Stimulated activated CD8-positive, alpha-beta memory T cell treated with anti-CD3 and anti-CD28 coated beads, Interleukin-4, amount 100 ng/mL, for 24 hours (primary cell): ENCODE data around the gene MGLL.

Experiments
- DNase-seq: peaks from one replicate; pipeline ENCODE4 v3.0.0-alpha.2; 2020; ENCODE audit warnings: low read depth

The MGLL gene

GRCh38 chr3:127789051-127789450 lies 33.3 kb downstream of the MGLL start:
- no peak for DNase-seq

DNA sequence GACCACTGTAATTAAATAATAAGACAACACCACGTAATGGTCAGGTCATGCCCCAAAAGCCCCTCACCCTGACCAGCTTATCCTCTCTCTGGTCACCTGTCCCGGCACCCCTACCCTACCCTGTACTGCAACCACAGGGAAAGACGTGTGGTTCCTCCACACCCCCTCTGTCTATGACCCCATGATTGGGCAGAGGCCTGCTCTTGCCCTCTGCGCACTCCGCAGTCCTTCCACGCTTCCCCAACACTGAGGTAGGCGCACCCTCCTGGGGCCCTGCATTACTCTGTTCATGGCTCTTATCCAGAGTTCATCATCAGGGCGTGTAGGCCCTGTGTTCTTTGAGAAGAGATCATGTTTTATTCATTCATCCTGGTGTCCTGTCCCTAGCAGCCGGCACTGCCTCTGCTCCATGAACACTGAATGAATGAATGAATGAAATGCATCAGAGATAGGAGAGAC lies 33.8 kb downstream of the MGLL start:
- DNase-seq: no peak

DNA sequence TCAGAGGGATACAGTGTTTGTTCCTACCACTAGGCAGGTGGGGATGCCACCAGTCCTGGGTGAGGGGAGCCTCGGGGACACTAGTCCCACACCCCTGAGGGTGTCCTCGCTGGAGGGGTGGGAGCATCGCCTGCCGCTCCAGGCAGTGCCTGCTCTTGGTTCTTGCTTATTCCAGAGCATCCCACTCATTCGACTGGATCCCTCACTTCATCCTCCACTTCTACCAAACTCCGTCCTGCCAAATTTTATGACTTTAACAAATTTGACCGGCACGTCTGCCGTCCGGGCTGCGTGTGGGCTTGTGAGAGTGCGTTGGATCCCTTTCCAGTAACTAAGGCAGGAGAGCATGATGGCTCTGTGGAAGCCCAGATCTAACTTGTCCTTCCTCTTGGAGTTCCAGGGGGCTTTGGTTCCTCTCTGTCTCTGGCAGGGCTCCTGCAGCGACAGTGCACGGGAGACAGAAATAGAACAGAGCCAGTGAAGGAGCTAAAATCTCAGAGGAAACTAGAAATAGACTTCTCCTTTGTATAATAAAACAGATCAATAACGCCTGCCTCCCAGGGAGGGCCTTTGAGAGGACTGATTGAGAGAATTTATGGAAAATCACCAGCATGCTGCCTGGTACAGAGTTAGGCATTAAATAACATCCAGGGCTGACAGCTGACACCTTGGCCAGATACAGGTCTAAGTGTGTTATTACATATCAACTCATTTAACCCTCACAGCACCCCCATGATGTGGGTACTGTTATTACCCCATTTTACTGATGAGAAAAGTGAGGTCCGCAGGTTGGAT lies 34.5 kb downstream of the MGLL start:
- DNase-seq: no peak

GRCh38 chr3:127787071-127787490 lies 35.2 kb downstream of the MGLL start:
- DNase-seq: no peak

DNA sequence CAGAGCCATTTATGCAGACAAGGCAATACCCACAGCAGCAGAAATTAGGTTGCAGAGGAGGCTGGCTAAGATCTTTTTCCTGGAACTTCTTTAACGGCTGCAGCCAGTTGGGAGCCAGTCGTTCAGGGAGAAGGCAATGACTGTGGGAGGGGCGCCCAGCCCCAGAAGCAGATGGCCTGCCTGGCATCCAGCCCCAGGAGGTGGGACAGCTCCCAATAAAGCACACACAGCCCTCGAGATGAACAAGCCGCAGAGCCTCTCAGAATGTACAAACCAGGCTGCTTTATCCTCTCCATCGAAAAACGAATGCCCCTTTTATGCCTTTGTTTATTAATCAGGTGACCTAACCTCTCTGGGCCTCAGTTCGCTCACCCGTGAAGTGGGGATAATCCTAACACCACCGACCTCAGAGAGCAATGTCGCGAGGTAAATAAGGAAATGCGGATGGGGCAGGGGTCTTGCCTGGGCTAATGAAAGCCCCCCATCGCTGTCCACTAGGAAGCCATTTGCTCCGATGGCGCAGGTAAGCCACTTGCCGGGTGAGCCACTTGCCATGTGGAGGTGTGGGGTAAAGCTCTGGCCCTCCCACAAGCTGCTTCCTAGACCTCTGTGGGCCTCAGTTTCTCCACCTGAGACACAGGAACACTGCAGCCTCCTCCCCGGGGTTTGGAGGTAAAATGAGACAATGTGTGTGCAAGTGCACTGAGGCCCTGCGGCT lies 35.8 kb downstream of the MGLL start:
- DNase-seq: no peak

- no peak for DNase-seq
Observed at GRCh38 chr3:127785711-127786265, 36.5 kb downstream of the MGLL start.

- no peak for DNase-seq
Observed at GRCh38 chr3:127784865-127785710, 37.2 kb downstream of the MGLL start.

DNA sequence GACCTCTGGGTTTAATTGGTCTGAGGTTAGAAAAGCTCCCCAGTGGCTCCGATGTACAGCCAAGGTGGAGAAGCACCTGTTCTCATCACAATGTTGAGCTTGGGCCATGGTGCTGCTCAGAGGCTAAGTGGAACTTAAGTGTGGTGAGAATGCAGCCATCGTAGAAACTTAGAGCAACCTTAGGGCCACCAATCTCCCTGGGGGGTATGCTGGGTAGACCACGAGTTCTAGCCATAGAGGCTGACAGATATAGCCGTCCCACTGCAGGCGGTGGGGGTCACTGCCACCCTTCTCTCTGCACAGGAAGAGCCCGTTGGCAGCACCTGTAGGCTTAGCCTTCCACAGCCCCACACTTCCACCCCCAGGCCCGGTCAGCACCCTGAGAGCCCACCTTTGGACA lies 38.0 kb downstream of the MGLL start:
- DNase-seq: no peak

GRCh38 chr3:127783642-127784160 lies 38.6 kb downstream of the MGLL start:
- DNase-seq: no peak

GRCh38 chr3:127783166-127783565 lies 39.1 kb downstream of the MGLL start:
- DNase-seq: no peak

GRCh38 chr3:127781411-127782001 lies 40.8 kb downstream of the MGLL start:
- DNase-seq: no peak

GRCh38 chr3:127780536-127781400 lies 41.5 kb downstream of the MGLL start:
- DNase-seq: no peak

GRCh38 chr3:127779747-127780146 lies 42.6 kb downstream of the MGLL start:
- DNase-seq: no peak

DNA sequence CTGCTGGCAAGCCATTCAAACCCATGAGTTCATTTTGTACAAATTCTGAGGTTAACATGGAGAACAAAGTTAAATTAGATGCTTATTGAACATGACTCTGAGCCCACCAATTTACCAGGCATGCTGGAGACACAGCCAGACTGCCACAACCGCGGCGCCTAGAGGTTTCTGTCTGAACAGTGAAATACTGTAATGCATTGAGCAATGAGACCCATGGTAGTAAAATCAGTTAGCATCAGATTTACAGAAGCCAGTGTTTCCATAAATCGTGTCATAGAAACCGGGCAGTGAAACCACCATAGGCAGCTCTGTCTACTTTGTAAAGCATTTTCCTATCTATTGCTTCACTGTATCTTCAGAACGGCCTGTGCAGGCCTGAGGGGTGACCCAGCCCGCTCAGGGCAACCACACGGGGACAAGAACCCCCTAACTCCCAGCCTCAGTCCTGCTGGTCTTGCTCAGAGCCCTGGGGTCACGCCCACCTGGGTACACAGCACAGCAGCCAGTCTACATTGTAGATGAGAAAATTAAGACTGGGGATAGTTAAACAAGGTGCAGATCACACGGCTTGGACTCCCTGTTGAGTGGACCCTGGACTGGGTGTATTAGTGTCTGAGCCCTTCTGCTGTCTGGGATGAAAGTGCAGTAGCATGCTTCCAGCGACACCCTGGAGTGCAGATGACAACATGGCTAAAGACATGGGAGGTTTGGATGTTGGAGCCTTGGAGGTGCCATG lies 44.2 kb downstream of the MGLL start:
- DNase-seq: no peak

DNA sequence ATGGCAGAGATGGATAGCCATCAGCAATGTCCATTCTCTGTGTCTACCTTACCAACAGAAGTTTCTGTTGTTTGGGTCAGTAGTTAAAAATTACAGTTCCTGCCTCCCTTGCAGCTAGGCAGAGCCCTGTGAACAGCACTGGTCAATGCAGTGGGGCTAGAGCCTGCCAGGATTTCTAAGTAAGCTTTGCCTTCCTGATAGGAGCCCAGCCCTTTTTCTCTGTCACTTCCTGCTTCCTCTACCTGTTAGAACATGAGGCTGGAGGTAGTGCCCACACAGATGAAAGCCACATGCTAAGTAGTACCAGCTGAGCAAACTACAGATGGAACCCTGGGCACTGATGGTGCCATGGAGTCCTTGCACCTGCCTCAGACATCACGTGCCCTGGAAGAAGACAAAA lies 45.0 kb downstream of the MGLL start:
- no peak for DNase-seq

DNA sequence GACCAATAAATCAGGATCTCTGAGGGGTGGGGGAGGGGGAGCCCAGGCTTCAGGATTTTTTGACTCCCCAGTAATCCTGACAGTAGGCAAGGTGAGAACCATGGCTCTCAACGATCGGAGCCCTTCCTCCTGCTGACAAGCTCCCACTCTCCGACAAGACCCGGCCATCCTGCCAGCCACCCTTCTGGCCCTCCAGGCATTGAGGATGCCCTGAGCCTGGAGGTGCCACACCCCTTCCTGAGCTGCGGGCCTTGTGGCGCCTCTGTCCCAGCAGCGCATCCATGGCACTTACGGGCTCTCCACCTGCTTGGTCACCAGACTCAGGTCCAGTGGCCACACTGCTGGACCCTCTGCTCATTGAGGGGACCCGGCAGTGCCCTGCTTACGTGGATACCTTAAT lies 46.0 kb downstream of the MGLL start:
- no peak for DNase-seq

GRCh38 chr3:127775398-127776109 lies 46.8 kb downstream of the MGLL start:
- DNase-seq: no peak

GRCh38 chr3:127774647-127775046 lies 47.7 kb downstream of the MGLL start:
- DNase-seq: no peak

DNA sequence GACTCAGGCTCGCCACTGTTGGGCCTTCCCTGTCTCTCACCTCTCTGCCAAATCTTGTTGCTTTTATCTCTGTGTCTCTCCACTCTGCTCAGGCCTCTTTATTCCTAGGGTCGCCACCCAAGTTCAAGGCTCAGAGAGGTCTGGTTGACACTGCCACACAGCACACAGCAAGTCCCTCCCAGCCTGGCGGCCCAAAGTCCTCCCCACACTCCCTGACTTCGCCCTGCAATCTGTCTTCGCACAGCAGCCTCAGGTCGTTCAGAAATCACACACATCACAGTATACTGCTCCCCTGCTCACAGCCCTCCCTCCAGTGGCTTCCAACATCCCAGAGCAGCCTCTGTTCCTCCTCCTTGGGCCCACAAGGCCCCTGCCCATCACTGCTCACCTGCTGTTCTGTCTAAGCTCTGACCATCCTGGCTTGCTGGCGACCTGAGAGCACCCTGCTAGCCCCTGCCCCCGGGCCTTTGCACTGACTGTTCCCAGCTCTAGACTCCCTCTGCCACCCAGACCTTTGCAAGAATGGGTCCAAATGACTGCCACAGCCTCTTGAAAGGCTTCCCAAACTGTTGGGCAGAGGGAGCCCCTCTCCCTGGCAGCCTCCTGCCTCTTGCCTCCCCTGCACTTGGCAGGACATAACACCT lies 48.4 kb downstream of the MGLL start:
- no peak for DNase-seq
